NCI-H1694 (cell line): ENCODE data around the gene NEK7.
"Not testable (repeated sequence)": the region's sequence is repeated elsewhere in the genome, so short reads cannot be mapped to it uniquely, and the experiment has no call there.

ENCODE experiments used
- DNase-seq: peaks from one replicate; lab custom pipeline; 2025; lab: John Stamatoyannopoulos, UW

Gene NEK7

DNA sequence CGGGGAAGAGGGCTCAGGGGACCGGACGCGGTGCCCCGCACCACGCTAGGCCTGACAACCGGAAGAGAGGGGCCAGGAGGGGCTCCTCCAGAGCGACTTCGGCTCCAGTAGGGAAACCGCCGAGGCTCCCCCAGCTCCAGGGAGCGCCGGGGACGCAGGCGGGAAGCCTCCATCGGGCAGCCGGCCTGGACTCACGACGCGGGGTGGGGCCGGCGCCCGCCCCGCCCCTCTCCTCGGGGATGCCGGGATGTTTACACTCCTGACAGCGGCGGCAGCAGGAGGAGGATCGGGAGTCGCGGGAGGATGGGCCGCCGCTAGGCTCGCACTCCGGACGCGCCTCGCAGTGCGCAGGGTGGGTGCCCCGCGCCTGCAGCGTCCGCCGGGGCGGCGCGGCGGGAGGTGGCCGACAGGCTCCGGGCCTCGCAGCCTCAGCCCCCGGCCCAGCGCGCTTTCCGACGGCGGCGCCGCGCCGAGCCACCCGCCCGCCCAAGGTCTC lies at the start of gene NEK7:
Gene NEK7 (plus strand): TSS at position 254 of the 496 bp plus-strand sequence. CDS start 75,583 bp downstream, outside the sequence.
- peak; percentile 64 for DNase-seq

GRCh38 chr1:198107091-198107501 lies 49.7 kb upstream of the NEK7 start:
- no peak for DNase-seq

DNA sequence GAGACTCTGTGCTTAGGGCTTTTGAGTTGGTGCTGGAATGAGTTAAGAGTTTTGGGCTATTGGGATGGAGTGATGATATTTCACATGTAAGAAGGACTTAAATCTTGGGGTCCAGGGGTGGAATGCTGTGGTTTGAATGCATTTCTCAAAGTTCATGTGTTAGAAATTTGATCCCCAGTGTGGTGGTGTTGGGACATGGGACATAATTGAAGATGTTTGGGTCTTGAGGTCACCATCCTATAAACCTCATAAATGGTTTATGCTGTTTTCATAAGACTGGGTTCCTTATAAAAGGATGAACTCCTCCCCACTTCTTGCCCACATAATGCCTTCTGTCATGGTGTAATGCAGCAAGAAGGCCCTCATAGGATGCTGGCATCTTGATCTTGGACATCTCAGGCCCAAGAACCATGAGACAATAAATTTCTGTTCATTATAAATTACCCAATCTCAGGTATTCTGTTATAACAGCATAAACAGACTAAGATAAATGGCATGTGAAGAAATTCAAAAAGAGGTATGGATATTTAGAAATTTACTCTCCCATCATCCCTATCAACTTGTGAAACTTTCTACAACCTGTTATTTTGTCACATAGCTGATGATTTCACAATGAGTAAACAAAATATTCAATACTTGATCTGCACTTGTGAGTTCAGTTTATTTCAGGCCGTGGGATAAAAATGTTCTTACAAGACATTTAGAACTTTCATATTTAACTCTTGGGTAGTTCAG lies 48.0 kb upstream of the NEK7 start:
- no peak for DNase-seq

- DNase-seq, result no peak
Observed at GRCh38 chr1:198109371-198109715, 47.5 kb upstream of the NEK7 start.

GRCh38 chr1:198113342-198113750 lies 43.5 kb upstream of the NEK7 start:
- DNase-seq, result no peak

- no peak for DNase-seq
Observed at GRCh38 chr1:198116069-198116468, 40.7 kb upstream of the NEK7 start.

DNA sequence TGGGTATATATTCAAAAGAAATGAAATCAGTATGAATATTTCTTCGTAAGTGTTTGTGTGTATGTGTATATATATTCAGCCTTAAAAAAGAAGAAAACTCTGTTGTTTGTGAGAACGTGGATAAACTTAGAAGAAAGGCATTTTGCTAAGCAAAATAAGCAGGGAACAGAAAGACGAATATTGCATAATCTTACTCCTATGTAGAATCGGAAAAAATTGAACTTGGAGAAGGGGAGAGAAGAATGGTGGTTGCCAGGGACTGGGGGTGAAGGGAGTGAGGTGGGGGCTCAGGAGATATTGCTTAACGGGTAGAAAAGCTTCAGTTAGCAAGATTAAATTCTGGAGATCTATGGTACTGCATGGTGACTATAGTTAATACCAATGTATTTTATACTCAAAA lies 40.3 kb upstream of the NEK7 start:
- no peak for DNase-seq

DNA sequence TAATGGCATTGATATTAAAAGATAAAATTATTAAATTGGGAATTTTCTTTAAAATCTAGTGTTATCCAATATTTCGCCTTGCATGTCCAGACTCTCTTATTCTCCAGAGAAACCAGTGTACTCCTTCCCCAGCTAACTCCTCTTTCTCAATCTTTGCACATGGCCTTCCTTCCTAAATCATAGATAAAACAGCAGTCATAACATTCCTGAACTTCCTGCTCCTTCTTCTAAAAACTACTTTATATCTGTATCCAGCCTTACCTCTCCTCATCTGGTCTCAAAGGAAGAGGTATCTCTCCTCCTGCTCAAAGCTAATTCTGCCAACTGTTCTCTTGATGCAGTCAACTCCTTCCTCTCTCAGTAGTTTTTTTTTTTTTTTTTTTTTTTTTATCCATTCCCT lies 39.5 kb upstream of the NEK7 start:
- no peak for DNase-seq

DNA sequence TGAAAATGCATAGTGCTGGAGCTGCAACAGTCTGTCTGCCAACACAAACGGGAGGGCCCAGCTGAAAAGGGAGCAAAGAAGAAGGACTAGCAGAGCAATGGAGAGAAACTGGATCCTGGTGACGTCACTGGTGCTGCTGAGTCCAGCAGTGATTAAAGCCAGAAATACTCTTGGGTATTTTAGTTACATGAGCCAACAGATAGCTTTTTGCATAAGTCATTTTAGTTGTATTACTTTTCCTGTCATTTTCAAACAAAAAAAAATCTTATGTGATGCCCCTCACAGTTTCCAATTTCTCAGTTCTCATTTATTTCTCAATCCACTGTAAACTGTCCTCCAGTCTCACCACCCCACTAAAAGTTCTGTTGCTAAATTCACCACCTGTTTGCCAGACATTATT lies 38.7 kb upstream of the NEK7 start:
- no peak for DNase-seq

- DNase-seq, result no peak
Observed at GRCh38 chr1:198119906-198120305, 36.9 kb upstream of the NEK7 start.

DNA sequence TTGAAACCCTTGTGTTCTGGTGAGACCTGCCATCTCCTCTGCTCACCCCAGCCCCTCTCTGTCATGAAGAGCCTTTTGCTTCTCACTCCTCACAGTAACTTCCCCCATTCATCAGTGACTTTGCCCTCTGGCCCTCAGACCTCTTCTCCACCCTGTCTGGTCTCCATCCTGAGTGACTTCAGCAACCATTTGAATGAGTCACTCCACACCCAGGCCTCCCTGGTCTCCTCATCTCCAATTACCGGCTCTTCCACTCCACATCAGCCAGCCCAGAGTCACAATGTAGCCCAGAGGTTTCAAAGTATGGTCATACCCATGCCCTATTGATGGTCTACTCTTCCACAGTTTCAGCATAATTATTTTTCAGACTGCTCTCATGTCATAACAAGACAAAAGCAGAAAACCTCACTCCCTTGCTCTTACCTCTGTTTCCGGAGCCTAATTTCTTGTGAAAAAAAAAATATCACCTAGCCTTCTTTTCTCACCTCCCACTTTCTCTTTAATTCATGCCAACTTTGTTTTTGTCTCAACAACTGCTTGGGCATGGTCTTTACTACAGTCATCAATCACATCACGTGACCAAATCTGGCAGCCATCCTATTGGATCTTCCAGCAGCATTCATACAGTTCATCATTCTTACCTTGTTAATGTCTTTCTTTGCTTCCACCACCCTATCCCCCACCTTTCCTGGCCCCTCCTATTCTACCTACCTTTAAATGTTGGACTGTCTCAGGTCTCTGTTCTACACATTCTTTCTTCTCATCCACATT lies 35.6 kb upstream of the NEK7 start:
- no peak for DNase-seq

DNA sequence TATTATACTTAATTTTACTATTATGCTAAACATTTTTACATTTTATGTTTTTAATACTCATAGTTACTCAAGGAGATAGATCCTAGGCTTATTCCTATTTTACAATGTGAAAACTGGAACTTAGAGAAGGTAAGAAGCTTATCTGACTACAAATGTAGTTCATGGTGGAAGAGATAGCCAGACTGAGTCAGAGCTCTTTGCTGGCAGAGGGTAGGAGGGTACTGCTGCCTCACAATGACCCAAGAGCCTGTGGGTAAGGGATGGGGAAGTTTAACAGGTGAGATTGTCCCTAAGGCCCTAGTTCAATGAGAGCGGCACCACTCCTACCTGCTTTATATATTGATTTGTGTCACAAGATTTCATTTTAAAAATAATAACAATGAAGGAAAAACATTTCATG lies 34.1 kb upstream of the NEK7 start:
- no peak for DNase-seq

GRCh38 chr1:198123133-198123532 lies 33.7 kb upstream of the NEK7 start:
- no peak for DNase-seq

DNA sequence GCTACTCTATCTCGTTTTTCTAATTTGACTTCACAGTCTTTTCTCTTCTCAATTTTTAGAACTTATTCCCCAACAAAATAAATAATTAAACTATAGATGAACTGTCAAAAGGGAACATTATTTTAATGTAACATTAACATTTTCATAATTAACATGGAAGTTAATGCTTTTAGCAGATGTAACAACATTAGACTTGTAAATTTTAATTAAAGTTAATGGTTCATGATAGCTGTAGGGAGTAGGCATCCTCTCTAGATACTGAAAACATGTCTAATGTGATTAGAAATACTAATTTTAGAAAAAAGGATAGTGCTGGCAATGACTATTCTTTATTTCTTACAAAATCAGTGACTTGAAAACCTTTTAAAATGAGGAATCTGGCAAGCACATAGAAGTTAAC lies 32.1 kb upstream of the NEK7 start:
- no peak for DNase-seq

DNA sequence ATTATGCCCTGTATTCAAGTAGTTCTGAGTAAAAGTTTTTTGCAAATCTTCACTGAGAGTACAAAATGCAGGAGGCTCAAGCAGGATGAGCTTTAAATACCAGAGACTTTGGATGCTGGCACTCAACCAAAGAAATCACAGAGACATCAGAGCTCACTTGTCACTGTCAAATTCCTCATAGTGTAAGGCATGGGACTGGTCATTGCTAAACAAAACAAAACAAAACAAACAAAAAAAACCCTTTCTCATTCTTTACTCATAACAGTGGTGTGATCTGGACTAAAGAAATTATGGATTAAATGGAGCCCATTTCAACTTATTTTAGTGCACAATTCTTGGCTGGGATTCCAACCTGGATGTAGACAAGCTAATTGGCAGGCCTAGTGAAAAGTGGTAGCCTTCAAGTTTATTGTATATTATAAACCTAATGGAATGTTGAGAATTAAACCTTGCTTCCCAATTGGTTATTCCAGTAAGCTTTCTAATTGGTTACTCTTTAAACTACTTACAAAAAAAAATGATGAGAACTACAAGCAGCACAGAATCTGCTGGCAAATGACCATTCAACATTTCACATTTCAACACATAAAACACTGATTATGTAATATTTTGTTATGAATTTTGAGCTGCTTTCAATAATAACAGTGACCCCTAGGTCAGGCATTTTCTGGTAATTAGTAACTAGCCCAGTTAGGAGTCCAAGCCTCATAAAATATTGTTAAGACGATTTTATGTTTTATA lies 30.6 kb upstream of the NEK7 start:
- no peak for DNase-seq

DNA sequence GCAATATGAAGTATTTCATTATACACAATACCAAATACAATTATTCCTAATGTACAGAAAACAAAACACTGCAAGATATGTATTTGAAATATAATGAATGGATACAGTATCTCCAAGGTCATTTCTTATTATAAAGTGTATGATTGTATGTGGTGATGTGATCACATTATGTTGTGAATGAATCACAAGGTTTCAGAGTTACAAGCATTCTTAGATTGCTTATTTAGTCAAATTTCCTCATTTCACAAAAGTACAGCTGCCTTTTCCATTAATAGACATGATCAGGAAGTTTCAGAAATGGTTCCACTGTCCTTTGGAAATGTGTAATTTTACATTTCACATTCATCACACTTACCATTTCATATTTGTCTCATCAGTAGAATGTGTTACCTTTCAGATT lies 28.3 kb upstream of the NEK7 start:
- no peak for DNase-seq

- DNase-seq, result not testable (repeated sequence)
Observed at GRCh38 chr1:198130053-198130452, 26.7 kb upstream of the NEK7 start.

DNA sequence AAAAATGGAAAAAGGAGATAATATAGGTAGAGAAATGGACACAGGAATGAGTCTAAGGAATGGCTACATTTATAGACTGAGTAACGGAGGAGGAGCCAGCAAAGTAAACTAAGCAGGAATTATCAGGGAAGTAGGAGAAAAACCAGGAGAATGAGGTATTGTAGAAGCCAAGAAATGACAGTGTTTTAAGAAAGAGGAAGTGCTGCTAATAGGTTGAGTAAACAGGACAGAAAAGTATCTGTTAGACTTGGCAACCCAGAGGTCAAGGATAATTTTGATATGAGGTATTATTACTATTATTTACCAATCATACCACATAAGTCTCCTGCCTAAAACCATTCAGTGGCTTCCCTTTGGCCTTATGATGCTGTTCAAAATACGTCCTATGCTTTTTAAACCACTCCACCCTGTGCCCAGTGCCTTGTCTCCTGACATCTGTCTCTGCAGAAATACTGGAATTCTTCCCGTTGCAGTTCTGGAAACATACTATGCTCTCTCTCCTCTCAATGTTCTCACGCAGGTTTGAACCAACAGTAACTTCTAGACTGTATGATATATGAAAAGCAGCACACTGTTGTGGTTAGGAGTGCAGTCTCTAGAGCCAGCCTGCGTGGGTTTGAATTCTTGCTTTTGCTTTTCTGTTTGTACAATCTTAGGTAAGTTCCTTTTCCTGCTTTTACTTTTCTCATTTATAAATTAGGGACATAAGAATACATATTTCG lies 24.6 kb upstream of the NEK7 start:
- no peak for DNase-seq

- DNase-seq, result no peak
Observed at GRCh38 chr1:198134252-198134651, 22.5 kb upstream of the NEK7 start.

GRCh38 chr1:198135366-198135765 lies 21.4 kb upstream of the NEK7 start:
- no peak for DNase-seq

- DNase-seq, result no peak
Observed at GRCh38 chr1:198141668-198142351, 15.0 kb upstream of the NEK7 start.
